Lung (tissue), 12 donors: ENCODE measurements around the gene REC114. TPM values are rescaled to one million over a fixed set of nuclear protein-coding genes. Genes with fewer than 3 reads are reported as not detected.

Experiments
- ATAC-seq: fragments of 200-7000 bp; cut with Tn5 transposase; one replicate; pipeline ENCODE4 v1.9.1; 2020; ENCODE audit warnings: moderate number of reproducible peaks; ENCODE audit not compliant: insufficient read depth, low FRiP score
- DNase-seq, 3 donors: peaks; one replicate each; pipeline ENCODE4 v3.0.0-alpha.2; 2013 to 2017
- H3K27ac ChIP-seq, 2 donors: one replicate each; pipeline ENCODE4 v1.5.1; 2013; ENCODE audit warnings: mild to moderate bottlenecking in 2 of 2, moderate library complexity in 2 of 2, control low read depth in 1 of 2, inconsistent platforms in 1 of 2, low read depth in 1 of 2, low read length in 1 of 2
- H3K27me3 ChIP-seq, 3 donors: one replicate each; pipeline ENCODE4 v1.5.1; 2013; ENCODE audit warnings: low read length in 2 of 3; ENCODE audit not compliant: control insufficient read depth in 3 of 3, insufficient read depth in 3 of 3
- H3K36me3 ChIP-seq, 4 donors: one replicate each; pipeline ENCODE4 v1.5.1; 2013; ENCODE audit warnings: low read length in 4 of 4, mild to moderate bottlenecking in 1 of 4, moderate library complexity in 1 of 4; ENCODE audit not compliant: control insufficient read depth in 4 of 4, insufficient read depth in 4 of 4
- H3K4me1 ChIP-seq, 5 donors: one replicate each; pipeline ENCODE4 v1.5.1; 2013; ENCODE audit warnings: low read length in 5 of 5, mild to moderate bottlenecking in 2 of 5, moderate library complexity in 1 of 5; ENCODE audit not compliant: control insufficient read depth in 5 of 5, insufficient read depth in 5 of 5
- H3K4me3 ChIP-seq: one replicate; pipeline ENCODE4 v1.5.1; 2013; ENCODE audit warnings: mild to moderate bottlenecking, control low read depth, moderate library complexity
- H3K9ac ChIP-seq, 2 donors: one replicate each; pipeline ENCODE4 v1.5.1; 2013; ENCODE audit warnings: low read length in 2 of 2, control low read depth in 1 of 2; ENCODE audit not compliant: insufficient read depth in 1 of 2
- H3K9me3 ChIP-seq, 4 donors: one replicate each; pipeline ENCODE4 v1.5.1; 2013; ENCODE audit warnings: low read length in 3 of 4, mild to moderate bottlenecking in 1 of 4, moderate library complexity in 1 of 4; ENCODE audit not compliant: control insufficient read depth in 4 of 4, insufficient read depth in 3 of 4
- CTCF ChIP-seq: IDR thresholded peaks from 2 replicates; pipeline ENCODE4 v1.5.1; 2012; ENCODE audit warnings: mild to moderate bottlenecking; ENCODE audit errors: control extremely low read depth, extremely low read depth
- WGBS, 2 donors: extraction: QIAGEN DNeasy Blood & Tissue Kit; methylation state at CpG; one replicate each; pipeline ENCODE4 v1.1.7; 2013; 5-methylcytosine and 5-hydroxymethylcytosine counted together
- polyA plus RNA-seq, 2 donors: library from polyadenylated mRNA; stranded (reverse); fragments of 200-250 nt; gene quantifications; one replicate each; pipeline ENCODE4 v1.2.1, GENCODE V29; 2013
- total RNA-seq, 2 donors: library from RNA; depleted of rRNA in 1 of 2; stranded (reverse); fragments of >200 nt in 1 of 2; gene quantifications; one replicate each; pipeline ENCODE4 v1.2.1, GENCODE V29; 2014 to 2021
- donor health status: control.
- donor health status: control.
- donor health status: Bipolar disorder and iron deficiency.
- donor health status: healthy.
- donor health status: DM: yes; HTN: yes; CAD: no.

REC114 gene
- total and polyA plus RNA-seq, 4 donors = 0.15 TPM; not detected in 3

GRCh38 chr15:73599934-73600333, 157.0 kb downstream of the REC114 start:
- no peak overlapping the region for H3K9ac ChIP-seq
- ATAC-seq (no peak), DNase-seq (no peak)
- H3K36me3 ChIP-seq = peaks cover 0 to 3% (median 0%) of the 10 kb centered on the region in 4 donors
- 89% methylated on average over 1 of the region's 1 CpG for WGBS, 2 donors
- H3K27me3 ChIP-seq = no peaks in the 10 kb centered on the region
- H3K4me3 ChIP-seq = no peak overlapping the region
- H3K9me3 ChIP-seq = no peaks in the 10 kb centered on the region
- peaks cover 15 to 72% (median 21%) of the 10 kb centered on the region in 5 donors for H3K4me1 ChIP-seq
- no peak overlapping the region for H3K27ac ChIP-seq
- TF ChIP-seq CTCF = no peak

GRCh38 chr15:73600413-73601335, 157.7 kb downstream of the REC114 start:
- H3K27me3 ChIP-seq = no peaks in the 10 kb centered on the region
- no peaks in the 10 kb centered on the region for H3K9me3 ChIP-seq
- DNase-seq (no peak), ATAC-seq (no peak)
- no peak for TF ChIP-seq CTCF
- peaks cover 15 to 70% (median 21%) of the 10 kb centered on the region in 5 donors for H3K4me1 ChIP-seq
- no peak overlapping the region for H3K4me3 ChIP-seq
- H3K27ac ChIP-seq = peak overlapping the region in 1 of 2 donors; percentile 12
- WGBS, 2 donors = 90 to 93% methylated on average over 5 of the region's 5 CpGs
- H3K36me3 ChIP-seq = peaks cover 0 to 3% (median 0%) of the 10 kb centered on the region in 4 donors
- no peak overlapping the region for H3K9ac ChIP-seq

- DNase-seq (peak; percentile 82 to 94 (median 93)), ATAC-seq (no peak)
- whole genome bisulfite sequencing, 2 donors = 39% methylated on average over 7 of the region's 7 CpGs
- no peak for TF ChIP-seq CTCF
- Histone ChIP-seq H3K4me3 (no peak overlapping the region), H3K36me3 (no peaks in the 10 kb centered on the region), H3K9me3 (no peaks in the 10 kb centered on the region), H3K4me1 (peaks cover 15 to 67% (median 21%) of the 10 kb centered on the region in 5 donors), H3K27ac (peak overlapping the region; percentile 0 to 71), H3K27me3 (no peaks in the 10 kb centered on the region), H3K9ac (peak overlapping the region in 1 of 2 donors; percentile 53)
Observed at GRCh38 chr15:73601451-73602445, 158.8 kb downstream of the REC114 start.
